PC-3 (cell line): ENCODE measurements around the gene CD101. TPM values are rescaled to one million over a fixed set of nuclear protein-coding genes. Genes with fewer than 3 reads are reported as not detected.

Source experiments
- ATAC-seq: fragments of 200-7000 bp; cut with Tn5 transposase; 2 replicates; pipeline ENCODE4 v1.9.1; 2020; ENCODE audit warnings: mild to moderate bottlenecking, moderate library complexity
- BruUV-seq: library from RNA; stranded (reverse); fragments of 400-500 nt; replicated peaks from 2 replicates; lab custom pipeline; 2021; lab: Mats Ljungman, UMichigan
- CTCF ChIA-PET: fragments of 300-600 bp; sonication (Branson Sonifier 250); formaldehyde crosslinking; loops from one replicate; lab custom pipeline; 2022; ENCODE audit warnings: antibody characterized with exemption; lab: Charles Lee
- POLR2A ChIA-PET: fragments of 300-600 bp; sonication (Branson Sonifier 250); formaldehyde crosslinking; loops from one replicate; lab custom pipeline; 2022; ENCODE audit warnings: antibody characterized with exemption; ENCODE audit not compliant: unreplicated experiment; lab: Charles Lee
- DNase-seq: peaks from one replicate; pipeline ENCODE4 v3.0.0-alpha.2; 2015
- H2AFZ ChIP-seq: fragments of 300-600 bp; sonication (generic); 2 replicates; pipeline ENCODE4 v1.6.0; 2016; ENCODE audit warnings: antibody characterized with exemption, low read length
- H3F3A ChIP-seq: fragments of 300-600 bp; sonication (generic); one replicate; pipeline ENCODE4 v1.6.0; 2017; ENCODE audit warnings: antibody characterized with exemption, low read length, control low read depth, mild to moderate bottlenecking; ENCODE audit not compliant: unreplicated experiment
- H3K27ac ChIP-seq: fragments of 300-600 bp; sonication (generic); 2 replicates; pipeline ENCODE4 v1.5.1; 2016; ENCODE audit warnings: mild to moderate bottlenecking, low read length
- H3K27me3 ChIP-seq: fragments of 300-600 bp; sonication (generic); 2 replicates; pipeline ENCODE4 v1.6.1; 2016; ENCODE audit warnings: low read length, mixed read lengths
- H3K36me3 ChIP-seq: fragments of 300-600 bp; sonication (generic); 2 replicates; pipeline ENCODE4 v1.6.1; 2016; ENCODE audit warnings: low read depth, mixed run types, low read length, mixed read lengths
- H3K4me1 ChIP-seq: fragments of 300-600 bp; sonication (generic); 2 replicates; pipeline ENCODE4 v1.5.1; 2016; ENCODE audit warnings: low read length; ENCODE audit not compliant: insufficient read depth
- H3K4me2 ChIP-seq: fragments of 300-600 bp; sonication (generic); 2 replicates; pipeline ENCODE4 v1.6.0; 2016; ENCODE audit warnings: low read length
- H3K4me3 ChIP-seq: fragments of 300-600 bp; sonication (generic); 2 replicates; pipeline ENCODE4 v1.5.1; 2016; ENCODE audit warnings: mild to moderate bottlenecking, low read length, mixed read lengths
- H3K79me2 ChIP-seq: fragments of 300-600 bp; sonication (generic); 2 replicates; pipeline ENCODE4 v1.6.1; 2017; ENCODE audit warnings: low read length, mixed read lengths
- H3K9ac ChIP-seq: fragments of 300-600 bp; sonication (generic); 2 replicates; pipeline ENCODE4 v1.6.0; 2016; ENCODE audit warnings: mild to moderate bottlenecking, low read length
- H3K9me2 ChIP-seq: fragments of 300-600 bp; sonication (generic); replicated peaks from 2 replicates; pipeline ENCODE4 v1.6.1; 2016; ENCODE audit warnings: mixed run types, low read length, mixed read lengths
- H3K9me3 ChIP-seq: fragments of 300-600 bp; sonication (generic); 2 replicates; pipeline ENCODE4 v1.6.1; 2016; ENCODE audit warnings: low read length, mixed read lengths
- H4K20me1 ChIP-seq: fragments of 300-600 bp; sonication (generic); 2 replicates; pipeline ENCODE4 v1.6.1; 2016; ENCODE audit warnings: low read length, mixed read lengths
- EZH2 ChIP-seq: fragments of 300-600 bp; sonication (generic); IDR thresholded peaks from one replicate; pipeline ENCODE4 v1.6.1; 2017; ENCODE audit warnings: antibody characterized with exemption, mild to moderate bottlenecking, low read length; ENCODE audit not compliant: unreplicated experiment
- EZH2phosphoT487 ChIP-seq: fragments of 300-600 bp; sonication (generic); IDR thresholded peaks from 2 replicates; pipeline ENCODE4 v1.6.1; 2018; ENCODE audit warnings: mild to moderate bottlenecking, antibody characterized with exemption, low read length, borderline replicate concordance
- intact Hi-C: fragments of 100-400 bp; cut with micrococcal nuclease; formaldehyde crosslinking; loops from 2 replicates; pipeline ENCODE4 v1.9.0; 2023
- total RNA-seq: library from RNA; depleted of rRNA; stranded (reverse); fragments of >200 nt; gene quantifications from 2 replicates; pipeline ENCODE4 v1.2.3, GENCODE V29; 2014
- TF ChIP-seq, protein P1 (sequence below): fragments of 300-600 bp; sonication (generic); conservative IDR thresholded peaks from 2 replicates; pipeline ENCODE4 v1.5.1; 2017; ENCODE audit warnings: antibody characterized with exemption, low read depth, mild to moderate bottlenecking, low read length

The CD101 gene
- total RNA-seq, 1 experiment from 2014 or later, result 0.36 TPM

GRCh38 chr1:116989835-116990234 lies 11.7 kb upstream of the CD101 start:
- H3K4me3 ChIP-seq, result no peak overlapping the region
- no peaks in the 10 kb centered on the region for H3K9me2 ChIP-seq
- H4K20me1 ChIP-seq, result no peaks in the 10 kb centered on the region
- no peaks in the 10 kb centered on the region for H3K4me1 ChIP-seq
- no peaks in the 10 kb centered on the region for H3F3A ChIP-seq
- ChIA-PET POLR2A (no interaction called here), CTCF (no interaction called here)
- no peaks in the 10 kb centered on the region for H3K9me3 ChIP-seq
- intact Hi-C loops, result no loop called here
- no peak overlapping the region for H3K27ac ChIP-seq
- H3K4me2 ChIP-seq, result no peak overlapping the region
- ATAC-seq (no peak), DNase-seq (no peak)
- 0 out of 2 replicates have a peak, but pooled peaks cover 2% of the 10 kb centered on the region for H3K36me3 ChIP-seq
- no peaks in the 10 kb centered on the region for H3K79me2 ChIP-seq
- TF ChIP-seq, protein P1, sequence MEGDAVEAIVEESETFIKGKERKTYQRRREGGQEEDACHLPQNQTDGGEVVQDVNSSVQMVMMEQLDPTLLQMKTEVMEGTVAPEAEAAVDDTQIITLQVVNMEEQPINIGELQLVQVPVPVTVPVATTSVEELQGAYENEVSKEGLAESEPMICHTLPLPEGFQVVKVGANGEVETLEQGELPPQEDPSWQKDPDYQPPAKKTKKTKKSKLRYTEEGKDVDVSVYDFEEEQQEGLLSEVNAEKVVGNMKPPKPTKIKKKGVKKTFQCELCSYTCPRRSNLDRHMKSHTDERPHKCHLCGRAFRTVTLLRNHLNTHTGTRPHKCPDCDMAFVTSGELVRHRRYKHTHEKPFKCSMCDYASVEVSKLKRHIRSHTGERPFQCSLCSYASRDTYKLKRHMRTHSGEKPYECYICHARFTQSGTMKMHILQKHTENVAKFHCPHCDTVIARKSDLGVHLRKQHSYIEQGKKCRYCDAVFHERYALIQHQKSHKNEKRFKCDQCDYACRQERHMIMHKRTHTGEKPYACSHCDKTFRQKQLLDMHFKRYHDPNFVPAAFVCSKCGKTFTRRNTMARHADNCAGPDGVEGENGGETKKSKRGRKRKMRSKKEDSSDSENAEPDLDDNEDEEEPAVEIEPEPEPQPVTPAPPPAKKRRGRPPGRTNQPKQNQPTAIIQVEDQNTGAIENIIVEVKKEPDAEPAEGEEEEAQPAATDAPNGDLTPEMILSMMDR, result no peak
- TF ChIP-seq EZH2 (no peak), EZH2phosphoT487 (no peak)
- H2AFZ ChIP-seq, result no peak overlapping the region
- no TSS peak for BruUV-seq
- H3K9ac ChIP-seq, result no peak overlapping the region
- H3K27me3 ChIP-seq, result no peaks in the 10 kb centered on the region

- ChIA-PET CTCF (no interaction called here), POLR2A (no interaction called here)
- no peaks in the 10 kb centered on the region for H3F3A ChIP-seq
- no peaks in the 10 kb centered on the region for H3K4me1 ChIP-seq
- no peaks in the 10 kb centered on the region for H3K27me3 ChIP-seq
- H3K4me3 ChIP-seq, result no peak overlapping the region
- TF ChIP-seq EZH2, result no peak
- TF ChIP-seq, protein P1, result no peak
- no peak for TF ChIP-seq EZH2phosphoT487
- no peak overlapping the region for H3K4me2 ChIP-seq
- no peaks in the 10 kb centered on the region for H4K20me1 ChIP-seq
- no TSS peak for BruUV-seq
- no peaks in the 10 kb centered on the region for H3K9me2 ChIP-seq
- no peak overlapping the region for H2AFZ ChIP-seq
- no peaks in the 10 kb centered on the region for H3K79me2 ChIP-seq
- H3K9me3 ChIP-seq, result no peaks in the 10 kb centered on the region
- 0 out of 2 replicates have a peak, but pooled peaks cover 2% of the 10 kb centered on the region for H3K36me3 ChIP-seq
- DNase-seq, result no peak
- intact Hi-C loops, result no loop called here
- H3K27ac ChIP-seq, result no peak overlapping the region
- H3K9ac ChIP-seq, result no peak overlapping the region
- no peak for ATAC-seq
Measured at GRCh38 chr1:116990612-116991151, 10.9 kb upstream of the CD101 start.

DNA sequence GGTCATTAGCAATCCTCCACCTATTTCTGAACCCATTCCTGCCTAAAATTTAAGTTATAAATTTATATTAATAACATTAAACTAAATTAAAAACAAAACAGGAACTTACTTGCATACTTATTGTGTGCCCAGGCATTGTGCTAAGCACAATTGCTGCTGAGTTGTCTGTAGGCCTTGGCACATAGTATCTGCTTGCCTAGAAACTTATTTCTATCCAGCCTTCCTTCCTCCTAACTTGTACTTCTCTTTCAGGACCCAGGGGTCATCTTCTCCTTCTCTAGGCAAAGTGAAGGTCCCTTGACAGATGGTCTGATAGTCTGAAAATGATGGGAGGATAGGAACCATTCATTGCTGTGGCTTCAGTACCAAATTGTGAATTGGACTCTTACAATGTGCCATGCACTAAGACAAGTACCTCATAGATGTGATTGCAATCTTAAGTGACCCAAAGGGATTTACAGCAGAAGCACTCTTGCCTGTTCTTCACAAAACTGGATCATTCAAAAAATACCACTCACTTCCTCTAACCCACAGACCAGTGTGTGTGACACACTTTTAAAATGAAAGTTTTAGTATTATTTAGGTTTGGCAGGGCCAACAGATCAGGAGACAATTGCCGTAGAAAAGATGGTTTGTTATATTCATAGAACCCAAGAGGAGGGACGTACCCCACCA lies 10.3 kb upstream of the CD101 start:
- intact Hi-C loops, result no loop called here
- H3K27ac ChIP-seq, result no peak overlapping the region
- ATAC-seq (no peak), DNase-seq (no peak)
- H3K9me2 ChIP-seq, result no peaks in the 10 kb centered on the region
- 0 out of 2 replicates have a peak, but pooled peaks cover 2% of the 10 kb centered on the region for H3K36me3 ChIP-seq
- no peaks in the 10 kb centered on the region for H3K79me2 ChIP-seq
- H3K27me3 ChIP-seq, result no peaks in the 10 kb centered on the region
- TF ChIP-seq, protein P1, result no peak
- TF ChIP-seq EZH2 (no peak), EZH2phosphoT487 (no peak)
- no peaks in the 10 kb centered on the region for H4K20me1 ChIP-seq
- no peak overlapping the region for H2AFZ ChIP-seq
- H3K9ac ChIP-seq, result no peak overlapping the region
- no peaks in the 10 kb centered on the region for H3K9me3 ChIP-seq
- H3K4me3 ChIP-seq, result no peak overlapping the region
- H3K4me1 ChIP-seq, result no peaks in the 10 kb centered on the region
- BruUV-seq, result no TSS peak
- POLR2A ChIA-PET, result no interaction called here
- no peak overlapping the region for H3K4me2 ChIP-seq
- H3F3A ChIP-seq, result no peaks in the 10 kb centered on the region
- CTCF ChIA-PET, result no interaction called here
